ENCODE results near the gene FBXO8.

Gene FBXO8

GRCh38 chr4:174303687-174304086 is 20.2 kb upstream of the FBXO8 start:
- Histone ChIP-seq H3K27ac (ENCODE audit: extremely low read depth, low read depth, low read length) (no peak overlapping the region), H3K4me1 (ENCODE audit: control insufficient read depth, insufficient read depth, low read length) (no peaks in the 10 kb centered on the region), H3K9me3 (ENCODE audit: control insufficient read depth, insufficient read depth, low read depth, low read length) (no peaks in the 10 kb centered on the region), H3K4me3 (ENCODE audit: low read depth, low read length) (no peak overlapping the region), H3K36me3 (ENCODE audit: control insufficient read depth in 2 of 2, insufficient read depth in 1 of 2, low read length in 2 of 2) (peaks cover 4 to 44% of the 10 kb centered on the region in 2 experiments; a peak in 2 of 3 replicates)
- ChIA-PET POLR2A (no interaction called here), CTCF (interaction anchor here (0.7 kb wide), 1 partner anchor 218 kb away, joined by 3 read pairs; no protein-coding TSS in a partner anchor)
- TF ChIP-seq ZNF623 (tag by site-specific recombination; IDR thresholded peaks at IDR 0.05) = no peak
- no peak for TF ChIP-seq REST (tag by site-specific recombination; IDR thresholded peaks at IDR 0.05)
- TF ChIP-seq PRDM2 (tag by site-specific recombination; IDR thresholded peaks at IDR 0.05; ENCODE audit: borderline replicate concordance) = no peak
- no peak for TF ChIP-seq ZNF354C (tag by site-specific recombination; IDR thresholded peaks at IDR 0.05; ENCODE audit: borderline replicate concordance, low read depth)
- no peak for TF ChIP-seq ZNF558 (tag by site-specific recombination; IDR thresholded peaks at IDR 0.05)
- TF ChIP-seq PRDM4 (tag by site-specific recombination; IDR thresholded peaks at IDR 0.05) = no peak
- no peak for TF ChIP-seq ZNF214 (tag by site-specific recombination; IDR thresholded peaks at IDR 0.05; ENCODE audit: borderline replicate concordance)
- no peak for TF ChIP-seq ZNF843 (tag by site-specific recombination; IDR thresholded peaks at IDR 0.05)
- TF ChIP-seq ZNF302 (tag by site-specific recombination; IDR thresholded peaks at IDR 0.05; ENCODE audit: low read depth) = no peak
- no peak for TF ChIP-seq TCF7L2 (IDR thresholded peaks at IDR 0.05; ENCODE audit: borderline replicate concordance, low read depth, low read length)
- TF ChIP-seq ZNF514 (tag by site-specific recombination; IDR thresholded peaks at IDR 0.05) = no peak
- TF ChIP-seq ZSCAN30 (tag by site-specific recombination; IDR thresholded peaks at IDR 0.05) = no peak
- TF ChIP-seq FEZF1 (tag by site-specific recombination; IDR thresholded peaks at IDR 0.05) = no peak
- TF ChIP-seq ZBTB20 (tag by site-specific recombination; IDR thresholded peaks at IDR 0.05) = no peak
- no peak for TF ChIP-seq KLF17 (tag by site-specific recombination; IDR thresholded peaks at IDR 0.05)
- TF ChIP-seq TSHZ1 (tag by site-specific recombination; IDR thresholded peaks at IDR 0.05; ENCODE audit: borderline replicate concordance) = no peak
- no peak for TF ChIP-seq CTCF (tag by site-specific recombination; IDR thresholded peaks at IDR 0.05)

Data from HEK293 (cell line).